Anterior cingulate cortex (tissue), 58 donors: Measurements from ENCODE around the gene SEMG2.

Experiments
- DNase-seq, 58 donors: peaks; one replicate each; lab custom pipeline; 2025; lab: John Stamatoyannopoulos, UW

The SEMG2 gene

DNA sequence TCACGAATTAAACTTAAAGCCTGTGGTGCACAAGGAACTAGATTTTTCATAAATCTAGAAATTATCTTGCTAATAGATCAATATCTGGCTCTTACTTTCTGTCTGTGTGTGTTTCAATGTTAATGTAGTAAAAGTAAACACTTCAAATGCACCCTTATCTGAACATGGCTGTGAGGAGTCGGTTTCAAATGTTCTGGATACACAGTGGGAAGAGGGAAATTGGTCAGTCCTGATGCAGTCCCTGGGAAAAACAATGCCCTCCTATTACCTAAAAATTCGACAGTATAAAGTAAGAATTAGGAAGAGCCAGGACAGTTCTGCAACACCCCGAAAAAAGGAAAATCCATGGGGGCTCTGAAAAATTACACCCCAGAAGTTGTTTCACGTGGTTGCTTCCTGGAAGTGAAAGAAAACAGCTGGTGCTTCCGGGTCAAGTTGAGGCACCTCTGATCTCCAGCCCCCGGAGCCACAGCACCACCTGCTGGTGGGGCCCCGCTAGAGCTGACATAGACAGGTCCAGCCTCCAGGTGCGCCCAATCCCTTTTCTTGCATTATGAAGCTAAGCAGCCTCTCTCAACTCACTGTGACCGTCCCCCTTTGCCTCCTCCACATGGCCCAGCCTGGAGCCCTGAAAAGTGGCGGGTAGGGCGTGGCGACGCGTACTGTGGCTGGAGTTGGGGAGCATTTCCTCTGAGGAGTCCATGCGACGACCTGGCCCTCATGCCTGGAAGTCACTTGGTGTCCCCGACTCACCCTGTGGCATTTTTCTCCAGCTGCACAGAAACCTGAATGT, 8.3 kb downstream of the SEMG2 start:
- DNase-seq, result no peak

GRCh38 chr20:45230631-45231030, 9.5 kb downstream of the SEMG2 start:
- no peak for DNase-seq

- DNase-seq, result no peak
Observed at GRCh38 chr20:45235995-45236394, 14.8 kb downstream of the SEMG2 start.

- DNase-seq, result no peak
Observed at GRCh38 chr20:45238139-45238538, 17.0 kb downstream of the SEMG2 start.

- DNase-seq, result no peak
Observed at GRCh38 chr20:45246109-45246508, 24.9 kb downstream of the SEMG2 start.

GRCh38 chr20:45247865-45248264, 26.7 kb downstream of the SEMG2 start:
- DNase-seq, result no peak

DNA sequence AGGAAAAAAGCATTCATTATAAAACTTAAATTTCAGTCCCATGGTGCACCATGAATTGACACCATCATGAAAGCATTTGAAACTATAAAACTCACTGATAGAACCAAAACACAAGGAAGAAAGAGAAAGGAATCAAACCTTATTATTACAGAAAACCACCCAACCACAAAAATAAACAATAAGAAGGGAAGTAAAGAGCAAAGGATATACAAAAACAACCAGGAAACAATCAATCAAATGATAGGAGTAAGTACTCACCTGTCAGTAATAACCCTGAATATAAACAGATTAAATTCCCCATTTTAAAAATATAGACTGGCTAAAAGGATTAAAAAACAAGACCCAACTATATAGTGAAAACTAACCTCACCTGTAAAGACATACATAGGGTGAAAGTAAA, 27.4 kb downstream of the SEMG2 start:
- no peak for DNase-seq

DNA sequence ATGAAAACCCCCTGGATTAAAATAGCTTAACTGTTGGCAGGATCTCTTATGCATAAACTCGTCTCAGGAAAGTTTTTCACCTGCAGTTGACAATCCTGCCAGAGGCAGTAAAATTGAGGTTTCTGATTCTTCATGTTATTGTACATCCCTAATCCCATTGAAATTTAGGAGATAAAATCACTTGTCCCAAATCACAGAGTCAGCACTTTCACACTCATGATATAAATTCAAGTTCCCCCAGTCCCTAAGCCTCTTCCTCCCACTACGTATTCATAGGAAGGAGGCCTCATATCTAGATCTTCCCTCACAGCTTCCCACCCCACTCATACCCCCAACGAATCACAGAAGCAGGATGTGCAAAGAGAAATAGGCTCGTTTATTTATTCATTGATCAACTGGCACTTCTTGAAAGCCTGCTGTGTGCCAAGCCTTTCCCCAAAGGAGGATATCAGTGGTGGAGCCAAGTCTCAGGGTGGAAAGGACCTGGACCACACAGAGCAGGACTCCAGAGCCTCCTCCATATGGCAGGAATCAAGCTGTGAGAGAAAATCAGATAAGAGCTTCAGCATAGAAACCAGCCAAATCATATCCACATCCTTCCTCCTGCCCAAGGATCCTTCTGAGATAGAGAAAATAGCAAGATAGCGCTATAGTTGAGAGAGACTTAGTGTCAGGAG, 30.8 kb downstream of the SEMG2 start:
- no peak for DNase-seq

DNA sequence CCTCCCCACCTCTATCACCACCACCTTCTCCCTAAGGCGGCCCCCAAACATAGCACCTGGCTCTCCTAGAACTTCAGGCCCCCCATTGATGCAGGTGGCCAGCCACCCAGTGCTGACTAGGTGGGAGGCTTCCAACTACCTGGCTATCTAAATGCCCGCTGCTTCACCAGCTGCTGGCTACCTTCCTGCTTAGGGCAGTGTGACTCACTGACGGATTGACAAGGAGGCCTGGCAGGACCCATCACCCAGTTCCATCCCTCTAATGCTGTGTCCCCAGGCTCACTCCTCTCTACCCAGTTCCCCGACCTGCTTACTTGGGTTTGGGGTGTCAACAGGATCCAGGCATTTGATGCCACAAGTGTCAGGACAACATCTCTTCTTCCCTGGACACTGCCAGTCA, 32.1 kb downstream of the SEMG2 start:
- DNase-seq, result no peak

- peak in 1 of 58 donors; percentile 0 for DNase-seq
Observed at GRCh38 chr20:45254383-45255262, 33.5 kb downstream of the SEMG2 start, which contains the start of gene SLPI. SLPI (minus strand) TSS chr20:45254564; CDS start chr20:45254543, 21 bp downstream.

DNA sequence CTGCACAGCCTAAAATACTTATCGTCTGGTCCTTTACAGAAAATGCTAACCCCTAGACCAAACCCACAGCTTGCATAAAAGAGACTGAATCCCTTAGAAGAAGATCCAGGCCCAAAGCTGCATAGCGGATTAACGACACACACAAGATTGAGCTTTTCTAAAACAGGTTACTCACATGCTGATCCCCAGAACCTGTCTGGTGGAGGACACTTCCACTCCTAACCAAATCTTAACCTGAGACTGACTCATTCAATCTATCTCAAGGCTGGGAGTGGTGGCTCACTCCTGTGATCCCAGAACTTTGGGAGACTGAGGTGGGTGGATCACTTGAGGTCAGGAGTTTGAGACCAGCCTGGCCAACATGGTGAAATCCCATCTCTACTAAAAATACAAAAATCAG, 36.0 kb downstream of the SEMG2 start:
- DNase-seq, result no peak

DNA sequence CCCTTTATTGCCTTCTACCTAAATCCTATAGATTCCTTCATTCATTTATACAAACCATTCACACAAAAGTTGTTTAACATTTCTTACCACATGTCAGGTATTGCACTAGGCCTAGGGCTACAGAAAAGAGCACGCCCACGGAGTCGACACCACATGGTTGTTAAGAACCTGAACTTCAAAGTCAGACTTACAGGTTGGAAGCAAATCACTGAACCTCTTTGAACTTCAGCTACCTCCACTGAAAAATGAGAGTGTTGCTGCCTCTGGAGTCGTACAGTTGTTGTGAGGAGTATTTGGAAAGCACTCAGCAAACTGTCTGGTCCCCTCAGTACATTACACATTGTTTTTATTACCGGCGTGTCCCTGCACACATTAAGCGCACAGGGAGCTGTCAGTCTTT, 36.5 kb downstream of the SEMG2 start:
- no peak for DNase-seq

- DNase-seq, result no peak
Observed at GRCh38 chr20:45258259-45258658, 37.1 kb downstream of the SEMG2 start.

- no peak for DNase-seq
Observed at GRCh38 chr20:45258664-45259063, 37.5 kb downstream of the SEMG2 start.

- no peak for DNase-seq
Observed at GRCh38 chr20:45263556-45264266, 42.5 kb downstream of the SEMG2 start.

- no peak for DNase-seq
Observed at GRCh38 chr20:45266977-45267376, 45.8 kb downstream of the SEMG2 start.

GRCh38 chr20:45268531-45268930, 47.4 kb downstream of the SEMG2 start:
- no peak for DNase-seq

DNA sequence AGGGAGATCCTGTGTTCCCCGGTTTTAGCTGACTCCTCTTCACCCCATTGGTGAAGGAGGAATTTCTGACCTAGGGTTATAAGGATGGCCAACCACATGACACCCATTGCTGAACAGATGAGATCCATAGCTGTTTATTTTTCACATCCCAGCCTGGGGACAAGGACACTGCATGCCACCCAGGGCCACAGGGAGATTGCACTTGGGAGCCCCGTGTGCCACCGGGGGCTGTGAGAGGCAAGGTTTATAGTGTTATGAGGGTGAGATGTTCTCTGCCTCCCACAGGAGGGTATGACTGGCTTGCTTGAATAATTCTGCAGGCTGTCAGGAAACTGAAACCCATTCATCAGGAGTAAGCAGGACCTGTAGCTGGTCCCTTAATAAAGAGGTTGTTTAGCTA, 47.9 kb downstream of the SEMG2 start:
- no peak for DNase-seq

DNA sequence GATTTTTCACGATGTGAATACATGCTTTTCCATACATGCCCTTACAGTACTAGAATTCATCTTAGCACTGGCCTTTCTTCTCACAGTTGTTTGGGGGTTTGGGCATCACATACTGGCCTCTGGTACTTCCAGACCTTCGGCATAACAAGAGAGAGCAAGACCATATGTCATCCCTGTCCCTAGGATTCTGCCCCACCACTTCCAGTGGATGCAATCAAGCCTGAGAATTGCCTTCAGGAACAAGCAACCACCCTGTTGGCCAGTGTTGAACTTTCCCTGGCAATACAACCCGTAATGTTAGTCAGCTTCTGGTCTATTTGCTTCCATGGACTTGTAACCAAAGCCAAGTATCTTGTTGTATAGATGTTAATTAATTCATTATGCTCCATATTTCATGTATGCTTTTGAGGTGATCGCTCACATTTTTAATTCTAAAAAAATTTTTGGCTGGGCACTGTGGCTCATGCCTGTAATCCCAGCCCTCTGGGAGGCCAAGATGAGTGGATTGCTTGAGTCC, 48.6 kb downstream of the SEMG2 start:
- DNase-seq, result no peak
